Measurements from ENCODE around the gene VTCN1. TPM values are rescaled to one million over a fixed set of nuclear protein-coding genes. Genes with fewer than 3 reads are reported as not detected.

The VTCN1 gene
- total RNA-seq, 1 experiment from 2014 or later, result not detected

DNA sequence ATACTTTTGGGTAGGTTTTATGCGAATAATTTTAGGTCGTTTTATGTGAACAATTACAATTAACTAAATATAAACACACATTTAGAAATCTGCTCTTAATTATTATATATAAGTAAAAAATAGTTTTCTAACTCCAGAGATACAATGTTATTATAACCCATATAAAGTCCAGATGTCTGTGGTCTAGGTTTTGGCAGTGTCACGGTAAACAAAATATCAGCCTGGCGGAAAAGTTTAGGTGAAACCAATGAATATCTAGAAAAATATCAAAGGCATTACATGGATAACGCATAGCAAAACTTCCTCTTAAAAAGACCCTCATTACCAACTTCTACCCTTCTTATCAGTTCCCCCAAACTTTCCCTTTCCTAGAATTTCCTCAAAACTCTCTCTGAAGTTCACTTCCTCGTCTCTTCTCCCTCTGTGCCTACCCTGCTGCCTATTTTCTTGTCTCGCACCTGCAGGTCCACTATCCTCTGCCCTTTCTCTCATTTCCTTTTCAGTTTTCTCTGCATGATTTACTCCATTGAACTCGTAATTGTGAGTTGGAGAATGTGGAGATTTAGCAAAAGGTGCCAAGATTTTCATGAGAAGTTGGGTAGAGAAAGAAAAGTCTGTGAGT is 21.8 kb downstream of the VTCN1 start:
- H3K9me3 Mint-ChIP-seq, result peaks cover 17% of the 10 kb centered on the region
- H3K4me3 Mint-ChIP-seq, result no peak overlapping the region
- H3K27me3 Mint-ChIP-seq (ENCODE audit: low read depth), result no peaks in the 10 kb centered on the region
- H3K36me3 Mint-ChIP-seq, result 0 out of 2 replicates have a peak, but pooled peaks cover 7% of the 10 kb centered on the region
- no peak for TF ChIP-seq FOXP1 (CRISPR knock-in tag; IDR thresholded peaks at IDR 0.05; ENCODE audit: borderline replicate concordance)
- TF ChIP-seq ZBTB43 (CRISPR knock-in tag; IDR thresholded peaks at IDR 0.05), result no peak
- no peak for TF ChIP-seq ZNF671 (CRISPR knock-in tag; IDR thresholded peaks at IDR 0.05)
- no peak for TF ChIP-seq STAT6 (CRISPR knock-in tag; conservative IDR thresholded peaks at IDR 0.05; ENCODE audit: low read depth)
- no peak for TF ChIP-seq ZNF232 (CRISPR knock-in tag; IDR thresholded peaks at IDR 0.05)
- TF ChIP-seq NFATC4 (CRISPR knock-in tag; IDR thresholded peaks at IDR 0.05), result no peak
- no peak for TF ChIP-seq RELA (CRISPR knock-in tag; IDR thresholded peaks at IDR 0.05; ENCODE audit: borderline replicate concordance)
- TF ChIP-seq GTF2I (CRISPR knock-in tag; conservative IDR thresholded peaks at IDR 0.05), result no peak
- TF ChIP-seq, protein P1, sequence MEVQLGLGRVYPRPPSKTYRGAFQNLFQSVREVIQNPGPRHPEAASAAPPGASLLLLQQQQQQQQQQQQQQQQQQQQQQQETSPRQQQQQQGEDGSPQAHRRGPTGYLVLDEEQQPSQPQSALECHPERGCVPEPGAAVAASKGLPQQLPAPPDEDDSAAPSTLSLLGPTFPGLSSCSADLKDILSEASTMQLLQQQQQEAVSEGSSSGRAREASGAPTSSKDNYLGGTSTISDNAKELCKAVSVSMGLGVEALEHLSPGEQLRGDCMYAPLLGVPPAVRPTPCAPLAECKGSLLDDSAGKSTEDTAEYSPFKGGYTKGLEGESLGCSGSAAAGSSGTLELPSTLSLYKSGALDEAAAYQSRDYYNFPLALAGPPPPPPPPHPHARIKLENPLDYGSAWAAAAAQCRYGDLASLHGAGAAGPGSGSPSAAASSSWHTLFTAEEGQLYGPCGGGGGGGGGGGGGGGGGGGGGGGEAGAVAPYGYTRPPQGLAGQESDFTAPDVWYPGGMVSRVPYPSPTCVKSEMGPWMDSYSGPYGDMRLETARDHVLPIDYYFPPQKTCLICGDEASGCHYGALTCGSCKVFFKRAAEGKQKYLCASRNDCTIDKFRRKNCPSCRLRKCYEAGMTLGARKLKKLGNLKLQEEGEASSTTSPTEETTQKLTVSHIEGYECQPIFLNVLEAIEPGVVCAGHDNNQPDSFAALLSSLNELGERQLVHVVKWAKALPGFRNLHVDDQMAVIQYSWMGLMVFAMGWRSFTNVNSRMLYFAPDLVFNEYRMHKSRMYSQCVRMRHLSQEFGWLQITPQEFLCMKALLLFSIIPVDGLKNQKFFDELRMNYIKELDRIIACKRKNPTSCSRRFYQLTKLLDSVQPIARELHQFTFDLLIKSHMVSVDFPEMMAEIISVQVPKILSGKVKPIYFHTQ (CRISPR knock-in tag; IDR thresholded peaks at IDR 0.05), result no peak
- no peak for TF ChIP-seq EMX1 (CRISPR knock-in tag; IDR thresholded peaks at IDR 0.05)
- TF ChIP-seq, protein P2, sequence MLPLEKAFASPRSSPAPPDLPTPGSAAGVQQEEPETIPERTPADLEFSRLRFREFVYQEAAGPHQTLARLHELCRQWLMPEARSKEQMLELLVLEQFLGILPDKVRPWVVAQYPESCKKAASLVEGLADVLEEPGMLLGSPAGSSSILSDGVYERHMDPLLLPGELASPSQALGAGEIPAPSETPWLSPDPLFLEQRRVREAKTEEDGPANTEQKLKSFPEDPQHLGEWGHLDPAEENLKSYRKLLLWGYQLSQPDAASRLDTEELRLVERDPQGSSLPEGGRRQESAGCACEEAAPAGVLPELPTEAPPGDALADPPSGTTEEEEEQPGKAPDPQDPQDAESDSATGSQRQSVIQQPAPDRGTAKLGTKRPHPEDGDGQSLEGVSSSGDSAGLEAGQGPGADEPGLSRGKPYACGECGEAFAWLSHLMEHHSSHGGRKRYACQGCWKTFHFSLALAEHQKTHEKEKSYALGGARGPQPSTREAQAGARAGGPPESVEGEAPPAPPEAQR (CRISPR knock-in tag; IDR thresholded peaks at IDR 0.05), result no peak
- TF ChIP-seq NR3C1 (CRISPR knock-in tag; conservative IDR thresholded peaks at IDR 0.05; ENCODE audit: low read depth), result no peak
- no peak for TF ChIP-seq JUN (CRISPR knock-in tag; IDR thresholded peaks at IDR 0.05)
- H3K4me1 Mint-ChIP-seq, result peaks cover 4% of the 10 kb centered on the region
- POLR2A ChIA-PET, result interaction anchor here (0.6 kb wide), 1 partner anchor 198 kb away, joined by 5 read pairs; no protein-coding TSS in a partner anchor
- CTCF ChIA-PET, result no interaction called here
- DNase-seq (ENCODE audit: low spot score) (no peak), ATAC-seq (no peak)
- no peak overlapping the region for H3K27ac Mint-ChIP-seq

DNA sequence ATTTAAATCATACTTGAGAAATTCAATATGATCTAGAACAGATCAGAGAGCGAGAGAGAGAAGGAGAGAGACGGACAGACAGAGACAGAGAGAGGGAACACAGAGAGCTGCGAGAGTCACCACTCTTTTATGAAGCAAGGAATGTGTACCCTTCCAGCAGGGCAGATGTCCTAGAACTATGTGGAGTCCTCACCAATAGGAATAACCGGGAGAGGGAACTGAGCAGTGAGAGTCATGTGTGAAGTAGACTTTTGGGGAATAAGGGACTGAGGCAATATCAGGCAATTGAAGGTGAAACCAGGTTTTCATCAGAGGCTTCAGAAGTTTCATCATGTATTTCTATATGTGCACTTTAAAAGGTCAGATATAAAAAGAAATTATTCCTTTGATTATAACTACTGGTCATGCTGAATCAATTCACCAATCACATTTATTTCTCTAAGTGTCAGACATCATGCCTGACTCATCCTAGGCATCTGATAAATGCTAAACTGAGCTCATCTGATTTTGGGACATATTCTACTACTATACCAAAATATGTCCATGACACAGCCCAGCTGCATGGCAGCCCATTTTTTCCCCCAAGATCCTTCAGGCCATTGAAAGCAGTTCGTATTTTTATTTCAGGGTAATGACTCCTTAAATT is 22.4 kb downstream of the VTCN1 start:
- Mint-ChIP-seq H3K36me3 (0 out of 2 replicates have a peak, but pooled peaks cover 7% of the 10 kb centered on the region), H3K9me3 (peaks cover 17% of the 10 kb centered on the region), H3K27me3 (ENCODE audit: low read depth) (no peaks in the 10 kb centered on the region), H3K4me3 (no peak overlapping the region), H3K4me1 (peaks cover 4% of the 10 kb centered on the region), H3K27ac (no peak overlapping the region)
- POLR2A ChIA-PET, result no interaction called here
- ATAC-seq (no peak), DNase-seq (ENCODE audit: low spot score) (no peak)
- CTCF ChIA-PET, result no interaction called here
- TF ChIP-seq CBFB (CRISPR knock-in tag; IDR thresholded peaks at IDR 0.05; ENCODE audit: low read depth), result no peak
- TF ChIP-seq, protein P3, sequence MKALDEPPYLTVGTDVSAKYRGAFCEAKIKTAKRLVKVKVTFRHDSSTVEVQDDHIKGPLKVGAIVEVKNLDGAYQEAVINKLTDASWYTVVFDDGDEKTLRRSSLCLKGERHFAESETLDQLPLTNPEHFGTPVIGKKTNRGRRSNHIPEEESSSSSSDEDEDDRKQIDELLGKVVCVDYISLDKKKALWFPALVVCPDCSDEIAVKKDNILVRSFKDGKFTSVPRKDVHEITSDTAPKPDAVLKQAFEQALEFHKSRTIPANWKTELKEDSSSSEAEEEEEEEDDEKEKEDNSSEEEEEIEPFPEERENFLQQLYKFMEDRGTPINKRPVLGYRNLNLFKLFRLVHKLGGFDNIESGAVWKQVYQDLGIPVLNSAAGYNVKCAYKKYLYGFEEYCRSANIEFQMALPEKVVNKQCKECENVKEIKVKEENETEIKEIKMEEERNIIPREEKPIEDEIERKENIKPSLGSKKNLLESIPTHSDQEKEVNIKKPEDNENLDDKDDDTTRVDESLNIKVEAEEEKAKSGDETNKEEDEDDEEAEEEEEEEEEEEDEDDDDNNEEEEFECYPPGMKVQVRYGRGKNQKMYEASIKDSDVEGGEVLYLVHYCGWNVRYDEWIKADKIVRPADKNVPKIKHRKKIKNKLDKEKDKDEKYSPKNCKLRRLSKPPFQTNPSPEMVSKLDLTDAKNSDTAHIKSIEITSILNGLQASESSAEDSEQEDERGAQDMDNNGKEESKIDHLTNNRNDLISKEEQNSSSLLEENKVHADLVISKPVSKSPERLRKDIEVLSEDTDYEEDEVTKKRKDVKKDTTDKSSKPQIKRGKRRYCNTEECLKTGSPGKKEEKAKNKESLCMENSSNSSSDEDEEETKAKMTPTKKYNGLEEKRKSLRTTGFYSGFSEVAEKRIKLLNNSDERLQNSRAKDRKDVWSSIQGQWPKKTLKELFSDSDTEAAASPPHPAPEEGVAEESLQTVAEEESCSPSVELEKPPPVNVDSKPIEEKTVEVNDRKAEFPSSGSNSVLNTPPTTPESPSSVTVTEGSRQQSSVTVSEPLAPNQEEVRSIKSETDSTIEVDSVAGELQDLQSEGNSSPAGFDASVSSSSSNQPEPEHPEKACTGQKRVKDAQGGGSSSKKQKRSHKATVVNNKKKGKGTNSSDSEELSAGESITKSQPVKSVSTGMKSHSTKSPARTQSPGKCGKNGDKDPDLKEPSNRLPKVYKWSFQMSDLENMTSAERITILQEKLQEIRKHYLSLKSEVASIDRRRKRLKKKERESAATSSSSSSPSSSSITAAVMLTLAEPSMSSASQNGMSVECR (CRISPR knock-in tag; IDR thresholded peaks at IDR 0.05; ENCODE audit: borderline replicate concordance), result no peak
- TF ChIP-seq NR2C2 (CRISPR knock-in tag; IDR thresholded peaks at IDR 0.05), result no peak
- no peak for TF ChIP-seq ZBTB43 (CRISPR knock-in tag; IDR thresholded peaks at IDR 0.05)
- no peak for TF ChIP-seq E2F1 (CRISPR knock-in tag; IDR thresholded peaks at IDR 0.05)
- no peak for TF ChIP-seq EMX1 (CRISPR knock-in tag; IDR thresholded peaks at IDR 0.05)

Data from WTC11 (cell line).